Heart right ventricle (tissue), 16 donors: Measurements from ENCODE around the gene APOL1. TPM values are rescaled to one million over a fixed set of nuclear protein-coding genes. Genes with fewer than 3 reads are reported as not detected.
A peak's percentile ranks its signal among the peaks of the same experiment; 100 is the strongest.

Experiments used
- ATAC-seq, 8 donors: fragments of 200-7000 bp; cut with Tn5 transposase; one replicate each; pipeline ENCODE4 v1.9.1; 2020; ENCODE audit warnings: mild to moderate bottlenecking in 8 of 8, moderate library complexity in 8 of 8, moderate number of reproducible peaks in 1 of 8
- DNase-seq, 2 donors: peaks; one replicate each; pipeline ENCODE4 v3.0.0-alpha.2; 2020
- H3K27ac ChIP-seq, 10 donors: fragments of 200-600 bp; sonication (generic) in 2 of 10; one replicate each; pipeline versions ENCODE4 v1.5.0 to v1.8.0; 2020 to 2022; ENCODE audit warnings: mild to moderate bottlenecking in 3 of 10
- H3K27me3 ChIP-seq, 7 donors: fragments of 200-600 bp; one replicate each; pipeline ENCODE4 v1.8.0; 2021 to 2022; ENCODE audit warnings: mild to moderate bottlenecking in 2 of 7
- H3K36me3 ChIP-seq, 9 donors: fragments of 200-600 bp; sonication (generic) in 1 of 9; one replicate each; pipeline versions ENCODE4 v1.5.0 to v1.8.0; 2020 to 2022; ENCODE audit warnings: mild to moderate bottlenecking in 2 of 9
- H3K4me1 ChIP-seq, 9 donors: fragments of 200-600 bp; sonication (generic) in 1 of 9; one replicate each; pipeline versions ENCODE4 v1.5.0 to v1.8.0; 2020 to 2022; ENCODE audit warnings: mild to moderate bottlenecking in 4 of 9
- H3K4me3 ChIP-seq, 10 donors: fragments of 200-600 bp; sonication (generic) in 2 of 10; one replicate each; pipeline versions ENCODE4 v1.5.0 to v1.8.0; 2020 to 2022; ENCODE audit warnings: mild to moderate bottlenecking in 7 of 10, moderate library complexity in 2 of 10
- H3K9me3 ChIP-seq, 11 donors: fragments of 200-600 bp in 10 of 11; sonication (generic) in 2 of 11; one replicate each; pipeline versions ENCODE4 v1.5.0 to v1.8.0; 2013 to 2022; ENCODE audit warnings: mild to moderate bottlenecking in 2 of 11, control low read depth in 1 of 11, moderate library complexity in 1 of 11
- CTCF ChIP-seq, 9 donors: fragments of 200-600 bp; sonication (generic) in 2 of 9; IDR thresholded peaks; one replicate each; pipeline versions ENCODE4 v1.5.0 to v1.8.0; 2021 to 2022; ENCODE audit warnings: antibody characterized with exemption in 9 of 9, mild to moderate bottlenecking in 5 of 9, moderate library complexity in 1 of 9
- WGBS, 2 donors: extraction: QIAGEN DNeasy Blood & Tissue Kit; methylation state at CpG; one replicate each; pipeline ENCODE4 v1.1.7; 2013; ENCODE audit warnings: inconsistent platforms in 1 of 2; 5-methylcytosine and 5-hydroxymethylcytosine counted together
- intact Hi-C, 10 donors: fragments of 100-400 bp; cut with DNase I; formaldehyde crosslinking; loops; one replicate each; pipeline versions ENCODE4 v1.11.1 to v1.14.2; 2022
- polyA plus RNA-seq, 2 donors: library from polyadenylated mRNA; stranded (reverse); fragments of 200-250 nt; gene quantifications; one replicate each; pipeline ENCODE4 v1.2.3, GENCODE V29; 2013
- total RNA-seq, 10 donors: library from RNA; stranded (reverse); fragmentation: NEBNext Ultra II Directional in 3 of 10; extraction: Animal tissue kit (Norgen Biotek cat#: 25700) in 3 of 10; gene quantifications; one replicate each; pipeline versions ENCODE4 v1.2.1 to v1.2.4, GENCODE V29; 2021 to 2023
- donor health status: Arrhythmogenic right ventricular cardiomyopathy.
- donor health status: ischemic (EF 13 %, LVEDD 7.1; RV severe dilation, severe dysfunction).
- donor health status: healthy with polysubstance abuse.
- donor health status: DM: no; HTN: yes; CAD: no.
- donor health status: DM: no; HTN: no; CAD: no.
- donor health status: ischemic (EF 25% LVEDD 6.9; RV normal size, moderate dysfunction).
- donor health status: ischemic (EF 25% LVEDD 5.7; RV mildly dilated, moderate dysfunction).
- donor health status: healthy.
- donor health status: DM: yes; HTN: yes; CAD: no.
- donor health status: Ischemic cardiomyopathy.
- donor health status: ischemic (EF 35%, LVEDD 5.7; RV mildly dilated, moderate dysfunction).
- donor health status: nonischemic (EF 11% LVEDD 7.7; RV severe dilation, severe dysfunction).
- donor health status: DM: yes; HTN: yes; CAD: no.
- donor health status: PGD.
- donor health status: ischemic (EF 29% LVEDD 5.4; RV normal size, mild dysfunction).
- donor health status: nonischemic (EF 23%, LVEDD 6.1; RV moderate dilation, normal function).

APOL1 gene
- total and polyA plus RNA-seq, 12 donors: 9.8 to 121 (median 17.5) TPM

DNA sequence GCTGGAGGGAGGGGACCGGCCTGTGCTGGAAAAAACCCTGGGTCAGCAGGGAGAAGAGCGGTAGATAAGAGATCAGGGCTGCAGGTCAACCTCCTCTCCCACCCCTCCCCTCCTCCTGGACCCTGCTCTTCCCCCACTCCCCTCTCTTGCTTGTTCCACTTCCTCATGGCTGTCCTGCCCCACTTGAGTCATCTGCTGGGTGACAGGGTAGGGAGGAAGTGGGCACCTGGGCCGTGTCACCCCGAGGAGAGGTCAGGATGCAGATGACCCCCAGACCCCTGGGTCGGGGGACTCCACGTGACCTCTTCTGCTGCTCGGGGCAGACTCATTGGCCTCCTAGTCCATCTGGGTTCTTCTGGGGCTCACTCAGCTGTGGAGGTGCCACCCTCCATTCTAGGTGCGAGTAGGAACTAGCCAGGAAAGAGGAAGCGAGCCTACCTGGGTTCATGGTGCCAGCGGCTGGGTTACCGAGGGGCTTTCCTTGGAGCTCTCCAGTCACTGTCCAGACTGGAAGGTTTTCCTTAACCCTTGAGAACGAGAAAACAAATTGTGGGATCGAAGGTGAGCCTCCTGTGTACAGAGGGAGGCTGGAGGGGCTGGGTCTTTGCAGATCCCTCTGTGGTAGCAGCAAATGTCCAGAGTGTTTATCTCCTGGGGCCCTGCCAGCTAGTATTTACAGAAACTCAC, 20.1 kb upstream of the APOL1 start:
- H3K9me3 ChIP-seq: no peaks in the 10 kb centered on the region
- peak overlapping the region in 1 of 10 donors; percentile 26 for H3K27ac ChIP-seq
- H3K4me3 ChIP-seq: no peak overlapping the region
- WGBS, 2 donors: 80 to 85% methylated on average over 13 of the region's 13 CpGs
- no peak for DNase-seq
- peaks cover 0 to 91% (median 57%) of the 10 kb centered on the region in 9 donors for H3K36me3 ChIP-seq
- H3K27me3 ChIP-seq: no peaks in the 10 kb centered on the region
- ATAC-seq: no peak
- TF ChIP-seq CTCF (IDR thresholded peaks at IDR 0.05): no peak
- intact Hi-C loops: no loop called here
- peaks cover 17 to 45% (median 35%) of the 10 kb centered on the region in 9 donors for H3K4me1 ChIP-seq

DNA sequence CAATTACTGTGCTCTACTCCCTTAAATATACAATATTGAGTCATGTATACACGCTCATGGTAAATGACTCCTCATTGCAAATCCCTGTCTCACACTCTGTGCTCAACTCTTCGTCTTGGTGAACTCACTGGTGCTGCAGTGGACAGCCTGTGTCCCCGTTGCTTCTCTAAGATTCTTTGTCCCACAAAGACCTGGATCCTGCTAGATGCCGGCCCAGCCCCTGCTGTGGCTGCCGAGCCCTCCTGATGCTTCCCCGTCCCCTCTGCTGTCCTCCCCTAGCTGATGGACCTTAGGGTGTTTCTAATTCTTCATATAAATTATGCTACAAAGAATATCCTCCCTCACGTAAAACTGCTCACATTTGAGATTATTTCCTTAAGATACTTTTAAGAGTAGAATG, 19.1 kb upstream of the APOL1 start:
- DNase-seq: no peak
- intact Hi-C loops: no loop called here
- Histone ChIP-seq H3K27ac (peak overlapping the region in 1 of 10 donors; percentile 26), H3K4me1 (peaks cover 21 to 53% (median 44%) of the 10 kb centered on the region in 9 donors), H3K4me3 (no peak overlapping the region), H3K9me3 (no peaks in the 10 kb centered on the region), H3K36me3 (peaks cover 0 to 82% (median 50%) of the 10 kb centered on the region in 9 donors), H3K27me3 (no peaks in the 10 kb centered on the region)
- 89 to 92% methylated on average over 7 of the region's 7 CpGs for WGBS, 2 donors
- no peak for TF ChIP-seq CTCF (IDR thresholded peaks at IDR 0.05)
- no peak for ATAC-seq

- Histone ChIP-seq H3K4me3 (no peak overlapping the region), H3K9me3 (no peaks in the 10 kb centered on the region), H3K36me3 (peaks cover 0 to 78% (median 50%) of the 10 kb centered on the region in 9 donors), H3K4me1 (peaks cover 21 to 53% (median 44%) of the 10 kb centered on the region in 9 donors), H3K27ac (peak overlapping the region in 1 of 10 donors; percentile 26), H3K27me3 (no peaks in the 10 kb centered on the region)
- intact Hi-C loops: no loop called here
- WGBS, 2 donors: 41 to 43% methylated on average over 2 of the region's 2 CpGs
- ATAC-seq (no peak), DNase-seq (no peak)
- no peak for TF ChIP-seq CTCF (IDR thresholded peaks at IDR 0.05)
Observed at GRCh38 chr22:36234213-36234612, 18.7 kb upstream of the APOL1 start.

DNA sequence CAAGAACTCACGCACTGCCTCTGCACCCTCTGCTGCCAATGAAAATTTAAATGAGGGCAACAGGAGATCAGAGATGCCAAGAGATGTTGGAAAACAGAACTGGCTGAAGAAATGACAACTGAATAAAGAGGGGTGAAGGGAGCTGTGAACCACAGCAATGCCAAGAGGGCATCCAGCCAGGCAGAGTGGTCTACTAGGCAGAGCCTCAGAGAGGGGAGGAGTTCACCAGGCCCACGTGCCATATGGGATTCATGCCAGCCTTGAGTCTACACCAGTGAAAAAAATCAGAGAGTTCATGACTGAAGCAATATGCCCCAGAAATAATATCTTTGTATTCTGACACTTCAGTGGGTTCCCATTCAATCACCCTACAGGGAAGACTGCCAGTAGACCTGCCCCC, 18.0 kb upstream of the APOL1 start:
- H3K4me1 ChIP-seq: peaks cover 21 to 58% (median 48%) of the 10 kb centered on the region in 9 donors
- H3K27me3 ChIP-seq: no peaks in the 10 kb centered on the region
- 62 to 63% methylated on average over 2 of the region's 2 CpGs for WGBS, 2 donors
- no peak overlapping the region for H3K4me3 ChIP-seq
- no peak for TF ChIP-seq CTCF (IDR thresholded peaks at IDR 0.05)
- no peak for DNase-seq
- no peaks in the 10 kb centered on the region for H3K9me3 ChIP-seq
- ATAC-seq: no peak
- intact Hi-C loops: loop anchor here in 7 of 10 donors (5.0 kb wide), 4 partner anchors 33 to 43 kb away; partner anchors contain the start of gene APOL4 (in 1 of the 7)
- peak overlapping the region in 1 of 10 donors; percentile 26 for H3K27ac ChIP-seq
- H3K36me3 ChIP-seq: peaks cover 0 to 71% (median 44%) of the 10 kb centered on the region in 9 donors
